Stomach (tissue), 4 donors: ENCODE data around the gene GAGE12D.
"Not testable (repeated sequence)": the region's sequence is repeated elsewhere in the genome, so short reads cannot be mapped to it uniquely, and the experiment has no call there.

Source experiments
- CTCF ChIP-seq, 7 experiments: fragments of 450-650 bp in 4 of 7; fragments of 200-600 bp in 3 of 7; sonication (generic) in 3 of 7; IDR thresholded peaks; one replicate each; pipeline ENCODE4 v1.5.1; 2016 to 2019; ENCODE audit warnings: antibody characterized with exemption in 7 of 7, control low read depth in 2 of 7, mild to moderate bottlenecking in 1 of 7
- POLR2A ChIP-seq, 4 donors: fragments of 450-650 bp; IDR thresholded peaks; one replicate each; pipeline ENCODE4 v1.6.1; 2016; ENCODE audit warnings: antibody characterized with exemption in 4 of 4, control low read depth in 2 of 4, mild to moderate bottlenecking in 1 of 4, moderate library complexity in 1 of 4
- POLR2AphosphoS5 ChIP-seq, 3 donors: sonication (generic); formaldehyde crosslinking; IDR thresholded peaks; one replicate each; pipeline ENCODE4 v1.6.1; 2016; ENCODE audit warnings: antibody characterized with exemption in 3 of 3

GRCh38 chrX:49560542-49560941, 19.0 kb downstream of the GAGE12D start, which contains the start of gene GAGE12F:
- TF ChIP-seq CTCF, POLR2A, POLR2AphosphoS5 (IDR thresholded peaks at IDR 0.05): not testable (repeated sequence)
